Measurements from ENCODE around the gene SDF2L1. TPM values are rescaled to one million over a fixed set of nuclear protein-coding genes. Genes with fewer than 3 reads are reported as not detected.

Gene SDF2L1
- total and polyA plus RNA-seq, 2 donors (not counting 3 experiments of a cell fraction or from before 2014, with no cell fraction given), result 66.7 to 79.5 TPM

DNA sequence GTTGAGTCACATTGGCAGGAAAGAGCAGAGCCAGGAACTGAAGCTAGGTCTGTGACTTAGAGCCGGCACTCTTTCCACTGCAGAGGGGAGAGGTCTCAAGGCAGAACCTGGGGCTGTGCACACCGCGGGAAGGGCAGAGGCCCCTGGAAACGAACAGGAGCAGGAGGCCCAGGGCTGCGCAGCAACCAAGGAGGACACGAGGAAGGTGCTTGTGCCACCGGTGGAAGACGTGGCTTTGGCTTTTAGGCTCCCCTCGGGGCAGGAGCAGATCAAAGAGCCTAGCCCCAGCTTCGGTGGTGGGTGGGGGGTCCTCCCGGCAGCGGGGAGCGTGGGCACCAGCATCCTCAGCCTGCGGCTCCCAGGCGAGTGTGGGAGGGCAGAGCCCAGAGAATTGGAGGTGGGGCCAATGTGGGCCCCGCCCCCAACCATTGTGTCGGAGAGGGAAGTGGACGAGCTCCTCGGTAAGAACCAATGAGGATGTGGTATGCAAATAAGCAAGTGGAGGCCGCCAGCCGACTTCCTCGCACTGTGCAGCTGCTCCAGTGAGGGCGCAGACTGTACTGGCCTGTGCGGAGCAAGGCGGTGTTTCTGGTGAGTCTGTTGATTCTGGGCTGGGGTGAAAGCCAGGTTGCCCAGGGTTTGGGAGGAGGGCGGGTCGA, 9.7 kb upstream of the SDF2L1 start, which contains the start of gene CCDC116:
TSS of gene CCDC116 (plus strand) at position 524 of the 659 bp plus-strand sequence. CDS start 422 bp downstream, outside the sequence.
- no peaks in the 10 kb centered on the region for H3K4me1 ChIP-seq (ENCODE audit: control insufficient read depth, extremely low read depth, insufficient read depth, low read length)

More for the DNA sequence above, 9.7 kb upstream of the SDF2L1 start, which contains the start of gene CCDC116:
- Histone ChIP-seq H2AFZ (ENCODE audit: low read depth, low read length) (no peak within 1 kb of the TSS), H3K9me3 (replicated peaks; ENCODE audit: control insufficient read depth, insufficient read depth, low read length) (no peaks in the 10 kb centered on the region), H3K36me3 (ENCODE audit: control insufficient read depth in 2 of 2, extremely low read depth in 1 of 2, insufficient read depth in 2 of 2, low read length in 2 of 2) (no peaks in the 10 kb centered on the region), H3K27me3 (ENCODE audit: control insufficient read depth in 2 of 2, insufficient read depth in 2 of 2, low read length in 2 of 2) (no peaks in the 10 kb centered on the region), H3K4me2 (ENCODE audit: insufficient read depth, low read length) (no peak within 1 kb of the TSS), H4K20me1 (replicated peaks; ENCODE audit: control insufficient read depth, extremely low read depth, insufficient read depth, low read length) (no peaks in the 10 kb centered on the region), H3K4me3 (replicated peaks in 1 of 3; ENCODE audit: insufficient read depth in 1 of 3, low read depth in 1 of 3, low read length in 3 of 3) (no peak within 1 kb of the TSS), H3K9ac (replicated peaks; ENCODE audit: extremely low read depth, insufficient read depth, low read length) (no peak within 1 kb of the TSS), H3K79me2 (ENCODE audit: control insufficient read depth, insufficient read depth, low read length) (peaks cover 19% of the 10 kb centered on the region), H3K27ac (ENCODE audit: insufficient read depth, low read depth, low read length) (no peak within 1 kb of the TSS), H3K9me1 (replicated peaks; ENCODE audit: control insufficient read depth, extremely low read depth, insufficient read depth, low read length) (no peaks in the 10 kb centered on the region)
- FAIRE-seq (no peak), DNase-seq (ENCODE audit: low read depth, low spot score) (no peak)
- TF ChIP-seq JUN (IDR thresholded peaks at IDR 0.05; ENCODE audit: borderline replicate concordance, insufficient read depth, insufficient read length, low read depth), result no peak
- no peak for TF ChIP-seq POLR2AphosphoS5 (IDR thresholded peaks at IDR 0.05; ENCODE audit: insufficient read depth, low read depth, low read length)
- TF ChIP-seq FOS (IDR thresholded peaks at IDR 0.05; ENCODE audit: borderline replicate concordance, insufficient read depth, low read length), result no peak
- no peak for TF ChIP-seq EZH2 (IDR thresholded peaks at IDR 0.05; ENCODE audit: borderline replicate concordance, low read depth, low read length, severe bottlenecking)
- TF ChIP-seq MYC (IDR thresholded peaks at IDR 0.05; ENCODE audit: low read depth, low read length), result no peak
- no peak for TF ChIP-seq GATA2 (IDR thresholded peaks at IDR 0.05; ENCODE audit: insufficient read depth, insufficient read length, low read depth, low read length)
- TF ChIP-seq, protein P1, sequence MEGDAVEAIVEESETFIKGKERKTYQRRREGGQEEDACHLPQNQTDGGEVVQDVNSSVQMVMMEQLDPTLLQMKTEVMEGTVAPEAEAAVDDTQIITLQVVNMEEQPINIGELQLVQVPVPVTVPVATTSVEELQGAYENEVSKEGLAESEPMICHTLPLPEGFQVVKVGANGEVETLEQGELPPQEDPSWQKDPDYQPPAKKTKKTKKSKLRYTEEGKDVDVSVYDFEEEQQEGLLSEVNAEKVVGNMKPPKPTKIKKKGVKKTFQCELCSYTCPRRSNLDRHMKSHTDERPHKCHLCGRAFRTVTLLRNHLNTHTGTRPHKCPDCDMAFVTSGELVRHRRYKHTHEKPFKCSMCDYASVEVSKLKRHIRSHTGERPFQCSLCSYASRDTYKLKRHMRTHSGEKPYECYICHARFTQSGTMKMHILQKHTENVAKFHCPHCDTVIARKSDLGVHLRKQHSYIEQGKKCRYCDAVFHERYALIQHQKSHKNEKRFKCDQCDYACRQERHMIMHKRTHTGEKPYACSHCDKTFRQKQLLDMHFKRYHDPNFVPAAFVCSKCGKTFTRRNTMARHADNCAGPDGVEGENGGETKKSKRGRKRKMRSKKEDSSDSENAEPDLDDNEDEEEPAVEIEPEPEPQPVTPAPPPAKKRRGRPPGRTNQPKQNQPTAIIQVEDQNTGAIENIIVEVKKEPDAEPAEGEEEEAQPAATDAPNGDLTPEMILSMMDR (IDR thresholded peaks at IDR 0.05; ENCODE audit: extremely low read depth in 1 of 2, insufficient read depth in 1 of 2, low read depth in 1 of 2, low read length in 2 of 2), result no peak
- TF ChIP-seq, protein P2, sequence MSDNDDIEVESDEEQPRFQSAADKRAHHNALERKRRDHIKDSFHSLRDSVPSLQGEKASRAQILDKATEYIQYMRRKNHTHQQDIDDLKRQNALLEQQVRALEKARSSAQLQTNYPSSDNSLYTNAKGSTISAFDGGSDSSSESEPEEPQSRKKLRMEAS (IDR thresholded peaks at IDR 0.05; ENCODE audit: insufficient read depth, insufficient read length), result no peak
- TF ChIP-seq POLR2A (IDR thresholded peaks at IDR 0.05; ENCODE audit: low read depth, low read length), result no peak
- no TSS peak for BruUV-seq (replicated peaks)
- CTCF ChIA-PET, result interaction anchor here (2.8 kb wide), 1 partner anchor 10 kb away, joined by 11 read pairs; the partner anchor contains the start of gene SDF2L1
- POLR2A ChIA-PET, result no interaction called here
- intact Hi-C loops (cut with micrococcal nuclease) (no loop called here), dilution Hi-C loops (cut with MboI; ENCODE audit: extremely low pct_ligation_motif_present, low sequenced_read_pairs) (no loop called here)
